H1 (cell line): Measurements from ENCODE around the gene TPBGL. TPM values are rescaled to one million over a fixed set of nuclear protein-coding genes. Genes with fewer than 3 reads are reported as not detected.

ENCODE experiments used
- CTCF ChIA-PET: fragments of 300-600 bp; sonication (Branson Sonifier 250); formaldehyde crosslinking; loops from one replicate; lab custom pipeline; 2021; ENCODE audit not compliant: partially characterized antibody; lab: Charles Lee
- POLR2A ChIA-PET: fragments of 300-600 bp; sonication (Branson Sonifier 250); formaldehyde crosslinking; loops from one replicate; lab custom pipeline; 2021; ENCODE audit warnings: inconsistent platforms; ENCODE audit not compliant: partially characterized antibody; lab: Charles Lee
- DNase-seq, 2 experiments: peaks; one replicate each; pipeline versions ENCODE4 v3.0.0 to v3.0.0-alpha.2; 2010 to 2022; ENCODE audit warnings: low spot score in 2 of 2, low read depth in 1 of 2, mixed read lengths in 1 of 2
- FAIRE-seq: peaks from 2 replicates; lab custom pipeline; 2011; peaks lifted over from hg19 to GRCh38; lab: Jason Lieb, UNC
- H2AFZ ChIP-seq: 2 replicates; pipeline ENCODE4 v1.8.1; 2012; ENCODE audit warnings: low read length, inconsistent platforms
- H2AK5ac ChIP-seq: 2 replicates; pipeline ENCODE4 v1.6.1; 2013; ENCODE audit warnings: low read depth, low read length
- H2BK120ac ChIP-seq: replicated peaks from 2 replicates; pipeline ENCODE3; 2013; ENCODE audit warnings: low read depth, low read length, inconsistent platforms
- H2BK12ac ChIP-seq: 2 replicates; pipeline ENCODE4 v1.6.1; 2013; ENCODE audit warnings: low read depth, low read length
- H2BK15ac ChIP-seq: 2 replicates; pipeline ENCODE4 v1.6.1; 2013; ENCODE audit warnings: low read length
- H2BK20ac ChIP-seq: 2 replicates; pipeline ENCODE4 v1.6.1; 2013; ENCODE audit warnings: low read length
- H2BK5ac ChIP-seq: 2 replicates; pipeline ENCODE4 v1.6.1; 2013; ENCODE audit warnings: low read depth, low read length
- H3K14ac ChIP-seq: 2 replicates; pipeline ENCODE4 v1.6.1; 2013; ENCODE audit warnings: inconsistent platforms; ENCODE audit not compliant: insufficient read length
- H3K18ac ChIP-seq: 2 replicates; pipeline ENCODE4 v1.6.1; 2013; ENCODE audit warnings: low read length; ENCODE audit errors: extremely low read depth
- H3K23ac ChIP-seq: 2 replicates; pipeline ENCODE4 v1.6.1; 2013; ENCODE audit warnings: inconsistent platforms; ENCODE audit not compliant: insufficient read length
- H3K23me2 ChIP-seq: 2 replicates; pipeline ENCODE4 v1.6.1; 2013; ENCODE audit warnings: low read depth, low read length
- H3K27ac ChIP-seq: 2 replicates; pipeline ENCODE4 v1.6.1; 2011; ENCODE audit warnings: low read depth, low read length, inconsistent platforms
- H3K27me3 ChIP-seq, 4 experiments: replicated peaks in 1 of 4; 1 replicate in 1 of 4; 2 replicates in 3 of 4; pipeline versions ENCODE4 v1.6.1 to v1.8.1; 2011 to 2013; ENCODE audit warnings: low read length in 3 of 4, mild to moderate bottlenecking in 3 of 4, inconsistent platforms in 2 of 4, mixed read lengths in 2 of 4, moderate library complexity in 1 of 4; ENCODE audit not compliant: control insufficient read depth in 3 of 4, insufficient read depth in 3 of 4; ENCODE audit errors: extremely low read depth in 1 of 4
- H3K36me3 ChIP-seq, 4 experiments: 2 replicates each; pipeline versions ENCODE4 v1.6.1 to v1.8.1; 2011 to 2013; ENCODE audit warnings: mild to moderate bottlenecking in 4 of 4, low read length in 3 of 4, moderate library complexity in 2 of 4, control low read depth in 1 of 4, inconsistent platforms in 1 of 4; ENCODE audit not compliant: insufficient read depth in 4 of 4, control insufficient read depth in 2 of 4
- H3K4ac ChIP-seq: replicated peaks from 2 replicates; pipeline ENCODE3; 2013; ENCODE audit warnings: low read length, low read depth, mixed read lengths, inconsistent platforms; ENCODE audit not compliant: insufficient read length
- H3K4me1 ChIP-seq, 4 experiments: replicated peaks in 1 of 4; 1 replicate in 1 of 4; 2 replicates in 3 of 4; pipeline versions ENCODE4 v1.6.1 to v1.8.1; 2011 to 2013; ENCODE audit warnings: low read length in 3 of 4, inconsistent platforms in 2 of 4, mixed read lengths in 1 of 4; ENCODE audit not compliant: insufficient read depth in 4 of 4, control insufficient read depth in 3 of 4
- H3K4me2 ChIP-seq, 2 experiments: 2 replicates each; pipeline versions ENCODE4 v1.6.1 to v1.8.1; 2011 to 2013; ENCODE audit warnings: low read depth in 2 of 2, low read length in 2 of 2, control low read depth in 1 of 2, inconsistent platforms in 1 of 2, mild to moderate bottlenecking in 1 of 2; ENCODE audit not compliant: insufficient read depth in 1 of 2
- H3K4me3 ChIP-seq, 4 experiments: fragments of 200-600, 300-600 bp in 1 of 4; sonication (generic), shearing (Covaris generic), sonication (Bioruptor Twin) in 1 of 4; 2 replicates each; pipeline versions ENCODE4 v1.5.1 to v1.8.1; 2011 to 2016; ENCODE audit warnings: low read length in 4 of 4, low read depth in 3 of 4, control low read depth in 2 of 4, inconsistent platforms in 2 of 4, mild to moderate bottlenecking in 2 of 4, mixed read lengths in 1 of 4, moderate library complexity in 1 of 4; ENCODE audit not compliant: insufficient read depth in 2 of 4; ENCODE audit errors: extremely low read depth in 1 of 4
- H3K56ac ChIP-seq: replicated peaks from 2 replicates; pipeline ENCODE3; 2013; ENCODE audit warnings: low read depth, mild to moderate bottlenecking, mixed read lengths, low read length, inconsistent platforms; ENCODE audit not compliant: insufficient read length
- H3K79me1 ChIP-seq: 2 replicates; pipeline ENCODE4 v1.6.1; 2013; ENCODE audit warnings: low read depth, low read length, control low read depth
- H3K79me2 ChIP-seq, 2 experiments: 2 replicates each; pipeline versions ENCODE4 v1.6.1 to v1.8.1; 2012 to 2013; ENCODE audit warnings: low read length in 2 of 2, mild to moderate bottlenecking in 2 of 2, inconsistent platforms in 1 of 2; ENCODE audit not compliant: insufficient read depth in 2 of 2, control insufficient read depth in 1 of 2
- H3K9ac ChIP-seq, 4 experiments: replicated peaks in 1 of 4; 1 replicate in 1 of 4; 2 replicates in 3 of 4; pipeline versions ENCODE4 v1.6.1 to v1.8.1; 2011 to 2013; ENCODE audit warnings: low read depth in 3 of 4, low read length in 3 of 4, control low read depth in 2 of 4, mild to moderate bottlenecking in 2 of 4, moderate library complexity in 2 of 4, inconsistent platforms in 1 of 4; ENCODE audit errors: extremely low read depth in 1 of 4
- H3K9me3 ChIP-seq, 2 experiments: 2 replicates each; pipeline versions ENCODE4 v1.6.1 to v1.8.1; 2012 to 2013; ENCODE audit warnings: mild to moderate bottlenecking in 2 of 2, moderate library complexity in 2 of 2, control low read depth in 1 of 2, inconsistent platforms in 1 of 2, low read depth in 1 of 2, low read length in 1 of 2, mixed read lengths in 1 of 2; ENCODE audit not compliant: insufficient read depth in 2 of 2
- H4K20me1 ChIP-seq, 2 experiments: replicated peaks in 1 of 2; 2 replicates each; pipeline versions ENCODE3 to v1.8.1; 2011 to 2013; ENCODE audit warnings: inconsistent platforms in 2 of 2, low read length in 2 of 2, mild to moderate bottlenecking in 1 of 2; ENCODE audit not compliant: insufficient read depth in 2 of 2, control insufficient read depth in 1 of 2
- H4K5ac ChIP-seq: 2 replicates; pipeline ENCODE4 v1.6.1; 2013; ENCODE audit warnings: low read length, low read depth, mixed read lengths, inconsistent platforms; ENCODE audit not compliant: insufficient read length
- H4K8ac ChIP-seq: 2 replicates; pipeline ENCODE4 v1.8.0; 2013; ENCODE audit warnings: mild to moderate bottlenecking, moderate library complexity, low read length, inconsistent platforms; ENCODE audit not compliant: insufficient read depth; ENCODE audit errors: extremely low read depth
- H4K91ac ChIP-seq: replicated peaks from 2 replicates; pipeline ENCODE3; 2013; ENCODE audit warnings: low read length, mixed read lengths, inconsistent platforms; ENCODE audit not compliant: insufficient read length
- ASH2L ChIP-seq: fragments of 200-600, 300-600 bp; sonication (generic); IDR thresholded peaks from one replicate; pipeline ENCODE4 v1.7.1; 2017; ENCODE audit warnings: low read length
- FOSL1 ChIP-seq: IDR thresholded peaks from 2 replicates; pipeline ENCODE4 v1.6.1; 2011; ENCODE audit warnings: mild to moderate bottlenecking, low read depth, low read length, moderate library complexity; ENCODE audit not compliant: insufficient read depth
- GABPA ChIP-seq: IDR thresholded peaks from 2 replicates; pipeline ENCODE4 v1.6.1; 2011; ENCODE audit warnings: mild to moderate bottlenecking, low read length, moderate library complexity, borderline replicate concordance; ENCODE audit not compliant: insufficient read depth
- KDM1A ChIP-seq: fragments of 200-600, 300-600 bp; sonication (generic); IDR thresholded peaks from 2 replicates; pipeline ENCODE4 v1.7.1; 2016; ENCODE audit warnings: mild to moderate bottlenecking, low read length, borderline replicate concordance
- TAF1 ChIP-seq: IDR thresholded peaks from 2 replicates; pipeline ENCODE4 v1.6.1; 2011; ENCODE audit warnings: mild to moderate bottlenecking, low read depth, low read length
- ZNF274 ChIP-seq: IDR thresholded peaks from 2 replicates; pipeline ENCODE4 v1.7.0; 2012; ENCODE audit warnings: low read length, borderline replicate concordance; ENCODE audit errors: extremely low read depth
- WGBS, 2 experiments: shearing (Covaris generic) in 1 of 2; methylation state at CpG; one replicate each; pipeline versions ENCODE4 v1.1.6 to v1.1.7; 2013 to 2015; ENCODE audit warnings: low lambda C conversion rate in 2 of 2, mixed read lengths in 2 of 2, inconsistent platforms in 1 of 2, low coverage in 1 of 2, missing lambda C conversion rate in 1 of 2; ENCODE audit not compliant: insufficient replicate concordance in 2 of 2, insufficient coverage in 1 of 2, insufficient read length in 1 of 2; ENCODE audit errors: extremely low coverage in 1 of 2, missing lambda C conversion rate in 1 of 2; 5-methylcytosine and 5-hydroxymethylcytosine counted together
- polyA plus RNA-seq, 7 experiments: library from polyadenylated mRNA; depleted of rRNA in 3 of 7; stranded (reverse) in 5 of 7; unstranded in 2 of 7; fragments of >200 nt in 5 of 7; fragments of 200-250 nt in 2 of 7; gene quantifications; 1 replicate in 5 of 7; 2 replicates in 1 of 7; 4 replicates in 1 of 7; pipeline versions ENCODE4 v1.2.1 to v1.2.3, GENCODE V29; 2011 to 2013; ENCODE audit warnings: missing spikeins in 2 of 7, mixed read lengths in 2 of 7
- total RNA-seq: library from RNA; stranded (reverse); fragmentation: NEBNext Ultra II Directional; extraction: Animal tissue kit (Norgen Biotek cat#: 25700); gene quantifications from 2 replicates; pipeline ENCODE4 v1.2.1, GENCODE V29; 2021

Gene TPBGL
- total and polyA plus RNA-seq, 2 of the 8 experiments (the other 6 are each of a cell fraction or from before 2014, with no cell fraction given) = 0.26 to 0.37 TPM

DNA sequence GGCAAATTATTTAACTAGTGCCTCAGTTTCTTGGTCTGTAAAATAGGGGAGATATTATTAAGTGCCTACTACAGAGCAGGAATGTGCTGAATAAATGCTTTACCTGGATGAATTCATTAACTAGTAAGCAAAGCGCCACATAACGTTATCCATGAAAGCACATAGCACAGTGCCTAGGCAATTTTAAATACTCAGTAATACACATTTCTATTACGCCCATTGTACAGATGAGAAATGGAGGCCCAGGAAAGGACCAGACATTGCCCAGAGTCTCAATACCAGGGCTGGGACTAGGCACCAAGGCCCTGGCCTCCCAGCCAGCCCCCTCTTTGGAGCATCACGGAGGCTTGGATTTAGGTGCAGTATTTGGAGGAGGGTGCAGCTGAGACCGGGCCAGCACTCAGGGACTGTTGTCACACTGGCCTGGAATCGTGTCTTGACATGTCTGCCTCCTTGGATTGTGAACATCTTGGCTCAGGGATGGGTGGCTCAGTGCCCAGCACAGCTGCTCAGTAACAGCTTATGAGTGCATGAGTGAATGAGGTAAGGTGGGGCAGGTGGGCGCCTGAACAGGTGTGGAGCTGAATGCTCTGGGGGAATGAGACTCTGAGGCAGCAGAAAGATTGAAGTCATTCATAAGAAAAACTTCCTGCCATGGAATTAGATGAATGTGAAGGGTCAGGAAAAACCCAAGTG is 42.1 kb upstream of the TPBGL start:
- Histone ChIP-seq H3K9ac (no peak overlapping the region), H3K4ac (no peak overlapping the region), H4K91ac (no peak overlapping the region), H3K56ac (no peak overlapping the region), H3K27ac (no peak overlapping the region), H2AK5ac (no peak overlapping the region), H3K9me3 (no peaks in the 10 kb centered on the region), H3K36me3 (no peaks in the 10 kb centered on the region), H2AFZ (no peak overlapping the region), H2BK20ac (no peak overlapping the region), H2BK5ac (no peak overlapping the region), H4K20me1 (no peaks in the 10 kb centered on the region), H2BK12ac (no peak overlapping the region), H4K8ac (no peak overlapping the region), H3K79me1 (no peaks in the 10 kb centered on the region), H3K4me3 (no peak overlapping the region), H3K14ac (no peak overlapping the region), H3K27me3 (no peaks in the 10 kb centered on the region), H3K23ac (no peak overlapping the region), H3K79me2 (no peaks in the 10 kb centered on the region), H3K4me2 (no peak overlapping the region), H2BK120ac (no peak overlapping the region), H3K23me2 (no peaks in the 10 kb centered on the region), H2BK15ac (no peak overlapping the region), H4K5ac (no peak overlapping the region), H3K4me1 (peaks cover 0 to 2% (median 0%) of the 10 kb centered on the region in 4 experiments; a peak in 1 of 7 replicates), H3K18ac (no peak overlapping the region)
- no peak for DNase-seq
- 89% methylated on average over 7 of the region's 7 CpGs; no CpG with 5 or more reads in 1 of the 2 experiments for WGBS, 2 experiments
- POLR2A ChIA-PET = interaction anchor here (0.7 kb wide), 1 partner anchor 51 kb away, joined by 3 read pairs; no protein-coding TSS in a partner anchor
- no peak for FAIRE-seq
- CTCF ChIA-PET = interaction anchor here (1.0 to 45.7 kb wide), 5 partner anchors 9 to 52 kb away, joined by 3 to 825 read pairs (median 6); partner anchors contain the start of genes SLCO2B1 and TPBGL
- TF ChIP-seq TAF1 = no peak
- TF ChIP-seq GABPA = no peak
- no peak for TF ChIP-seq ZNF274
- TF ChIP-seq ASH2L = no peak
- no peak for TF ChIP-seq KDM1A
- no peak for TF ChIP-seq FOSL1
